ENCODE results near the gene TCF4. TPM values are rescaled to one million over a fixed set of nuclear protein-coding genes. Genes with fewer than 3 reads are reported as not detected.

Gene TCF4
- total RNA-seq, 1 donor from 2014 or later: 15.7 TPM

- Histone ChIP-seq H3K36me3 (ENCODE audit: control insufficient read depth, insufficient read depth, low read length) (no peaks in the 10 kb centered on the region), H3K27me3 (ENCODE audit: control insufficient read depth, insufficient read depth, low read length) (no peaks in the 10 kb centered on the region), H3K4me3 (ENCODE audit: low read depth, low read length) (no peak overlapping the region)
- DNase-seq (ENCODE audit: low read depth): no peak
- TF ChIP-seq CTCF (IDR thresholded peaks at IDR 0.05; ENCODE audit: insufficient read depth, low read length, poor library complexity, severe bottlenecking): no peak
These were observed 338.4 kb downstream of the TCF4 start for GRCh38 chr18:55249550-55249949.

DNA sequence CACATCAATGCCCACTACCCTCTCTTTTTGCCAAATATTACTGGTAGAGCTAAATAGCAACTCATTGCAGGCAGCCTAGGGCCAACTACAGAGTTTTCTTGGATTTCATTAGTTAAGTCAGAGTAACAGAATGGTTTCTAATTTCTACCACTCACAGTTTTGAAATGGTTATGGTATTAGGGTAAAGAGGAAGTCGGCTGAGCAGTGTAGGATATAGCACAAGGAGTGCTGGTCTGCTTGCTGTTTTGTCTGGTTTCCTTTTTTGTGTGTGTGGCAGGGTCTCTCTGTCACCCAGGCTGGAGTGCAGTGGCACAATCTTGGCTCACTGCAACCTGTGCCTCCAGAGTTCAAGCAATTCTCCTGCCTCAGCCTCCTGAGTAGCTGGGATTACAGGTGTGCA is 339.5 kb downstream of the TCF4 start:
- Histone ChIP-seq H3K36me3 (ENCODE audit: control insufficient read depth, insufficient read depth, low read length) (no peaks in the 10 kb centered on the region), H3K27me3 (ENCODE audit: control insufficient read depth, insufficient read depth, low read length) (no peaks in the 10 kb centered on the region), H3K4me3 (ENCODE audit: low read depth, low read length) (no peak overlapping the region)
- DNase-seq (ENCODE audit: low read depth): no peak
- no peak for TF ChIP-seq CTCF (IDR thresholded peaks at IDR 0.05; ENCODE audit: insufficient read depth, low read length, poor library complexity, severe bottlenecking)

DNA sequence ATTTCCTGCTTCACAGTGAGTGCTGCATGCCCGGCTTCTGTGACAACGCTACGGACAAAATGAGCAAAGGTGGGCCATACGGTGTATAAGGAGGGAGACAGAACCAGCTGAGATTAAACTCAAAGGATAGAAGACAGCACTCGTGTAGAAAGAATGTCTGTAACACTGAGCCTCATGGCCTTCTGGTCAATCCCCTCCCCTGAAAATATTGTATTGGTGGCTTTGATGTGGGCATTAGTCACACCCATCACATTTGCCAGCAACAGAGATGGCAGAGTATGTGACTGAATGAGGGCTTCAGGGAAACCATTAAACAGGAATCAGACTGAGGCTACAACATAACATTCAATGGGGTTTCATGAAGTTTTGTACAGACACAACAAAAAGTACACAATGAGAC is 341.0 kb downstream of the TCF4 start:
- Histone ChIP-seq H3K27me3 (ENCODE audit: control insufficient read depth, insufficient read depth, low read length) (no peaks in the 10 kb centered on the region), H3K36me3 (ENCODE audit: control insufficient read depth, insufficient read depth, low read length) (no peaks in the 10 kb centered on the region), H3K4me3 (ENCODE audit: low read depth, low read length) (no peak overlapping the region)
- DNase-seq (ENCODE audit: low read depth): no peak
- no peak for TF ChIP-seq CTCF (IDR thresholded peaks at IDR 0.05; ENCODE audit: insufficient read depth, low read length, poor library complexity, severe bottlenecking)

DNA sequence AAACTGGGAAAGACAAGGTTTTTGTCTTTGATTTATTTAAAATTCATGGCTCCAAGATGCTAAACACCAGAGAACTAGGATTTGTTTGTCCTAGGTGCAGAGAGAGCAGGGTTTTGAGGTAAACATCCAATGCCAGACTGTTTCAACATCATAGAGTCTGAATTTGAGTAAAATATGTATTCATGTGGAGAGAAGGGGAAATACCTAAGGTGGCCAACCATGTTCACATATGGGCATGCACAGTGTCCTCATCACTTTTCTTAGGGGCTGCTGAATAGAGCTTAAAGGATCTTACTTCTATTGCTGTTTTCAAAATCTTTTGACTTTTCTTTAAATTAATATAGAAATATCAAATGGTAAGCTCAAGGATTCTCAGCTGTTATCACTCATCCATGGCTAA is 341.7 kb downstream of the TCF4 start:
- no peak overlapping the region for H3K4me3 ChIP-seq (ENCODE audit: low read depth, low read length)
- H3K36me3 ChIP-seq (ENCODE audit: control insufficient read depth, insufficient read depth, low read length): no peaks in the 10 kb centered on the region
- no peak for TF ChIP-seq CTCF (IDR thresholded peaks at IDR 0.05; ENCODE audit: insufficient read depth, low read length, poor library complexity, severe bottlenecking)
- H3K27me3 ChIP-seq (ENCODE audit: control insufficient read depth, insufficient read depth, low read length): no peaks in the 10 kb centered on the region
- no peak for DNase-seq (ENCODE audit: low read depth)

- no peak for TF ChIP-seq CTCF (IDR thresholded peaks at IDR 0.05; ENCODE audit: insufficient read depth, low read length, poor library complexity, severe bottlenecking)
- H3K27me3 ChIP-seq (ENCODE audit: control insufficient read depth, insufficient read depth, low read length): no peaks in the 10 kb centered on the region
- no peak overlapping the region for H3K4me3 ChIP-seq (ENCODE audit: low read depth, low read length)
- no peaks in the 10 kb centered on the region for H3K36me3 ChIP-seq (ENCODE audit: control insufficient read depth, insufficient read depth, low read length)
- DNase-seq (ENCODE audit: low read depth): no peak
These were observed 342.8 kb downstream of the TCF4 start for GRCh38 chr18:55245211-55245614.

GRCh38 chr18:55244546-55244945 is 343.4 kb downstream of the TCF4 start:
- no peak for DNase-seq (ENCODE audit: low read depth)
- no peak for TF ChIP-seq CTCF (IDR thresholded peaks at IDR 0.05; ENCODE audit: insufficient read depth, low read length, poor library complexity, severe bottlenecking)

More at GRCh38 chr18:55244546-55244945, 343.4 kb downstream of the TCF4 start:
- Histone ChIP-seq H3K27me3 (ENCODE audit: control insufficient read depth, insufficient read depth, low read length) (no peaks in the 10 kb centered on the region), H3K4me3 (ENCODE audit: low read depth, low read length) (no peak overlapping the region), H3K36me3 (ENCODE audit: control insufficient read depth, insufficient read depth, low read length) (no peaks in the 10 kb centered on the region)

Measured in kidney epithelial cell (primary cell).